ENCODE results near the gene ECHS1.

Gene ECHS1

DNA sequence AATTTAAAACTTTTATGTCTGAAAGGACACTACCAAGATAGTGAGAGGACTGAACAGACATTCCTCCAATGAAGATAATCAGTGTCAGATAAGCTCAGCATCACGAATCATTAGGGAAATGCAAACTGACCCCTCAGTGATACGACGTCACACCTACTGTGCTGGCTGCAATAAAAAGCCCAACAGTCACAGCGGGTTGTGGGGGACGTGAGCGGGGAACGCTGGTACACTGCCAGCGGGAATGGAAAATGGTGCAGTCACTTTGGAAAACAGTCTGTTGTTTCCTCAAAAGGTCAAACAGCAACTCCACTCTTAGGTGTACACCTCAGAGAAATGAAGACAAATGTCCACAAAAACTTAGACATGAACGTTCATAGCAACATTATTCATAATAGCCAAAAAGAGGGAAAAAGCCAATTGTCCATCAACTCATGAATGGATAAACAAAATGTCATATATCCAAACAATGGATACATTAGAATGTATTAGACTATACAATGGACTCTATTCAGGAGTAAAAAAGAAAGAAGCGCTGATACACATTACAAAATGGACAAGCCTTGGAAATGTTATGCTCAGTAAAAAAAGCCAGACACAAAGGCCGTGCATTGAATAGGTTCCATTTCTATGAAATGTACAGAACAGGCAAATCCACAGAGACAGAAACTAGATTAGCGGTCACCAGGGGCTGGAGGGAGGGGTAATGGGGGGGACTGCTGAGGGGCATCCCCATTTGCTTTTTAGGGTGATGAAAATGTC, 2.4 kb upstream of the ECHS1 start (continued):
- TF ChIP-seq ZBTB44 (tag by site-specific recombination; IDR thresholded peaks at IDR 0.05) (peak; percentile 69; the same call in 1 of the 2 replicates), ZNF692 (tag by site-specific recombination; IDR thresholded peaks at IDR 0.05) (peak; percentile 67), ZBTB21 (tag by site-specific recombination; IDR thresholded peaks at IDR 0.05) (peak; percentile 91), ZNF2 (tag by site-specific recombination; IDR thresholded peaks at IDR 0.05) (peak; percentile 37; the same call in 1 of the 2 replicates), BCL11A (tag by site-specific recombination; IDR thresholded peaks at IDR 0.05; ENCODE audit: low read depth) (peak; percentile 38; the same call in 1 of the 2 replicates), OSR2 (tag by site-specific recombination; IDR thresholded peaks at IDR 0.05) (peak; percentile 63), FEZF1 (tag by site-specific recombination; IDR thresholded peaks at IDR 0.05) (peak; percentile 81), ZBTB8A (tag by site-specific recombination; IDR thresholded peaks at IDR 0.05) (peak; percentile 88), ZEB2 (tag by site-specific recombination; IDR thresholded peaks at IDR 0.05) (peak; percentile 63; the same call in 1 of the 2 replicates), ZNF704 (tag by site-specific recombination; IDR thresholded peaks at IDR 0.05) (no peak), GLIS1 (tag by site-specific recombination; IDR thresholded peaks at IDR 0.05) (peak; percentile 61), ZNF501 (tag by site-specific recombination; IDR thresholded peaks at IDR 0.05) (peak; percentile 31; the same call in 1 of the 2 replicates)
- TF ChIP-seq, protein P1, sequence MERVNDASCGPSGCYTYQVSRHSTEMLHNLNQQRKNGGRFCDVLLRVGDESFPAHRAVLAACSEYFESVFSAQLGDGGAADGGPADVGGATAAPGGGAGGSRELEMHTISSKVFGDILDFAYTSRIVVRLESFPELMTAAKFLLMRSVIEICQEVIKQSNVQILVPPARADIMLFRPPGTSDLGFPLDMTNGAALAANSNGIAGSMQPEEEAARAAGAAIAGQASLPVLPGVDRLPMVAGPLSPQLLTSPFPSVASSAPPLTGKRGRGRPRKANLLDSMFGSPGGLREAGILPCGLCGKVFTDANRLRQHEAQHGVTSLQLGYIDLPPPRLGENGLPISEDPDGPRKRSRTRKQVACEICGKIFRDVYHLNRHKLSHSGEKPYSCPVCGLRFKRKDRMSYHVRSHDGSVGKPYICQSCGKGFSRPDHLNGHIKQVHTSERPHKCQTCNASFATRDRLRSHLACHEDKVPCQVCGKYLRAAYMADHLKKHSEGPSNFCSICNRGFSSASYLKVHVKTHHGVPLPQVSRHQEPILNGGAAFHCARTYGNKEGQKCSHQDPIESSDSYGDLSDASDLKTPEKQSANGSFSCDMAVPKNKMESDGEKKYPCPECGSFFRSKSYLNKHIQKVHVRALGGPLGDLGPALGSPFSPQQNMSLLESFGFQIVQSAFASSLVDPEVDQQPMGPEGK (tag by site-specific recombination; IDR thresholded peaks at IDR 0.05): peak; percentile 81

GRCh38 chr10:133372507-133372906, 647 bp downstream of the ECHS1 start:
- Histone ChIP-seq H3K9me3 (ENCODE audit: control insufficient read depth, insufficient read depth, low read depth, low read length) (no peaks in the 10 kb centered on the region), H3K36me3 (ENCODE audit: control insufficient read depth in 2 of 2, insufficient read depth in 1 of 2, low read length in 2 of 2) (peaks cover 0 to 36% of the 10 kb centered on the region in 2 experiments; a peak in 1 of 3 replicates), H3K4me1 (ENCODE audit: control insufficient read depth, insufficient read depth, low read length) (peaks cover 9% of the 10 kb centered on the region), H3K27ac (ENCODE audit: extremely low read depth, low read depth, low read length) (no peak overlapping the region), H3K4me3 (ENCODE audit: low read depth, low read length) (peak overlapping the region; percentile 91)
- TF ChIP-seq GLIS1 (tag by site-specific recombination; IDR thresholded peaks at IDR 0.05) (peak; percentile 80), ZNF423 (tag by site-specific recombination; IDR thresholded peaks at IDR 0.05) (0 out of 2 replicates have a peak, but pooled peaks have one; percentile 22), YY1 (tag by site-specific recombination; IDR thresholded peaks at IDR 0.05) (no peak), ZNF174 (tag by site-specific recombination; IDR thresholded peaks at IDR 0.05) (no peak), FEZF1 (tag by site-specific recombination; IDR thresholded peaks at IDR 0.05) (no peak), GLI2 (tag by site-specific recombination; IDR thresholded peaks at IDR 0.05; ENCODE audit: borderline replicate concordance, low read depth) (no peak), ZNF707 (tag by site-specific recombination; IDR thresholded peaks at IDR 0.05) (no peak), GLIS2 (tag by site-specific recombination; IDR thresholded peaks at IDR 0.05) (peak; percentile 46), ZNF449 (tag by site-specific recombination; IDR thresholded peaks at IDR 0.05) (no peak), HIC1 (tag by site-specific recombination; IDR thresholded peaks at IDR 0.05) (peak; percentile 58; the same call in 1 of the 2 replicates), ZIC2 (tag by site-specific recombination; IDR thresholded peaks at IDR 0.05) (peak; percentile 45; the same call in 1 of the 2 replicates)
- ChIA-PET CTCF (interaction anchor here (0.7 to 1.0 kb wide), 3 partner anchors 11 to 16 kb away, joined by 3 read pairs; no protein-coding TSS in a partner anchor), POLR2A (interaction anchor here (0.5 to 2.2 kb wide), 4 partner anchors 11 to 805 kb away, joined by 5 to 16 read pairs (median 7); no protein-coding TSS in a partner anchor)
